HepG2 (cell line): Measurements from ENCODE around the gene CYTH1.

Experiments used
- BRCA1 ChIP-seq: sonication (generic); formaldehyde crosslinking; IDR thresholded peaks from 2 replicates; pipeline ENCODE4 v1.4.0; 2020; ENCODE audit warnings: missing genetic modification reagents
- CBX5 ChIP-seq: sonication (generic); formaldehyde crosslinking; IDR thresholded peaks from 2 replicates; pipeline ENCODE4 v1.4.0; 2020; ENCODE audit warnings: missing genetic modification reagents, borderline replicate concordance
- FOXA1 ChIP-seq, 2 experiments: fragments of 450-650 bp in 1 of 2; sonication (generic) in 1 of 2; formaldehyde crosslinking in 1 of 2; IDR thresholded peaks; 2 replicates each; pipeline versions ENCODE4 v1.4.0 to v1.6.1; 2016 to 2020; ENCODE audit warnings: missing genetic modification reagents in 1 of 2
- FOXK1 ChIP-seq: sonication (generic); formaldehyde crosslinking; IDR thresholded peaks from 2 replicates; pipeline ENCODE4 v1.4.0; 2020; ENCODE audit warnings: low read depth, missing genetic modification reagents, borderline replicate concordance
- HNRNPK ChIP-seq: fragments of 200-400 bp; formaldehyde crosslinking; IDR thresholded peaks from 2 replicates; pipeline ENCODE4 v1.6.1; 2018; ENCODE audit warnings: low read length, low read depth, moderate library complexity, mild to moderate bottlenecking; ENCODE audit not compliant: poor library complexity, severe bottlenecking
- MTF1 ChIP-seq: sonication (generic); formaldehyde crosslinking; IDR thresholded peaks from 2 replicates; pipeline ENCODE4 v1.5.0; 2020; ENCODE audit warnings: missing genetic modification reagents
- POLR2A ChIP-seq, 2 experiments: IDR thresholded peaks; 2 replicates each; pipeline ENCODE4 v1.6.1; 2011; ENCODE audit warnings: low read depth in 2 of 2, low read length in 2 of 2, mild to moderate bottlenecking in 1 of 2, moderate library complexity in 1 of 2; ENCODE audit not compliant: insufficient read depth in 1 of 2
- ZNF337 ChIP-seq: sonication (generic); formaldehyde crosslinking; IDR thresholded peaks from 2 replicates; pipeline ENCODE4 v1.5.1; 2020; ENCODE audit warnings: missing genetic modification reagents, low read depth, mild to moderate bottlenecking, borderline replicate concordance
- TF ChIP-seq, protein P1 (sequence below): IDR thresholded peaks from 2 replicates; pipeline ENCODE4 v1.6.1; 2012; ENCODE audit warnings: inconsistent platforms
- TF ChIP-seq, protein P2 (sequence below): sonication (generic); formaldehyde crosslinking; IDR thresholded peaks from 2 replicates; pipeline ENCODE4 v1.5.0; 2020; ENCODE audit warnings: mild to moderate bottlenecking, missing genetic modification reagents, borderline replicate concordance
- TF ChIP-seq, protein P3 (sequence below): sonication (generic); formaldehyde crosslinking; conservative IDR thresholded peaks from 2 replicates; pipeline ENCODE4 v1.8.0; 2022; ENCODE audit warnings: missing genetic modification reagents
- TF ChIP-seq, protein P4 (sequence below): sonication (generic); formaldehyde crosslinking; IDR thresholded peaks from 2 replicates; pipeline ENCODE4 v1.4.0; 2020; ENCODE audit warnings: missing genetic modification reagents
- TF ChIP-seq, protein P5 (sequence below): sonication (generic); formaldehyde crosslinking; IDR thresholded peaks from 2 replicates; pipeline ENCODE4 v1.4.0; 2020; ENCODE audit warnings: missing genetic modification reagents, borderline replicate concordance
- TF ChIP-seq, protein P6 (sequence below), 2 experiments: IDR thresholded peaks; 2 replicates each; pipeline ENCODE4 v1.6.1; 2011 to 2012; ENCODE audit warnings: low read length in 2 of 2, borderline replicate concordance in 1 of 2, low read depth in 1 of 2, mild to moderate bottlenecking in 1 of 2, moderate library complexity in 1 of 2

DNA sequence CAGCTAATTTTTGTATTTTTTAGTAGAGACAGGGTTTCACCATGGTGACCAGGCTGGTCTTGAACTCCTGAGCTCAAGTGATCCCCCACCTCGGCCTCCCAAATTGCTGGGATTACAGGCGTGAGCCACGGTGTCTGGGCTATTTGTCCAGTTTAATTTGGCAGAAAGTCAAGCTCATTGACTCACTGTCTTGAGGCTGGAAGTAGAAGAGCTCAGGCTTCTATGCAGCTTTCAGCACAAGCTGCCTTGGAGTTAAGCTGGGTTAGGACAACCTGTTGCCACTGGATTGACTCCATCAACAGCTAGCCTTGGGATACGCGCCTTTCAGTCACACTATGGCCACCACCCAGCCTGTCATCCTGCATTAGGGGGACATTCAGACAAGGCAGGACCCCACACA, 128.7 kb downstream of the CYTH1 start:
- TF ChIP-seq CBX5 (no peak), HNRNPK (no peak), FOXA1 (IDR thresholded peaks at IDR 0.05) (no peak), FOXA1 (CRISPR knock-in tag; IDR thresholded peaks at IDR 0.05) (no peak), FOXK1 (CRISPR knock-in tag) (no peak), ZNF337 (no peak), POLR2A (IDR thresholded peaks at IDR 0.05; ENCODE audit: insufficient read depth in 1 of 2, low read depth in 2 of 2, low read length in 2 of 2) (no peak), BRCA1 (no peak), MTF1 (CRISPR knock-in tag) (no peak)
- TF ChIP-seq, protein P1, sequence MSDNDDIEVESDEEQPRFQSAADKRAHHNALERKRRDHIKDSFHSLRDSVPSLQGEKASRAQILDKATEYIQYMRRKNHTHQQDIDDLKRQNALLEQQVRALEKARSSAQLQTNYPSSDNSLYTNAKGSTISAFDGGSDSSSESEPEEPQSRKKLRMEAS = no peak
- TF ChIP-seq, protein P2, sequence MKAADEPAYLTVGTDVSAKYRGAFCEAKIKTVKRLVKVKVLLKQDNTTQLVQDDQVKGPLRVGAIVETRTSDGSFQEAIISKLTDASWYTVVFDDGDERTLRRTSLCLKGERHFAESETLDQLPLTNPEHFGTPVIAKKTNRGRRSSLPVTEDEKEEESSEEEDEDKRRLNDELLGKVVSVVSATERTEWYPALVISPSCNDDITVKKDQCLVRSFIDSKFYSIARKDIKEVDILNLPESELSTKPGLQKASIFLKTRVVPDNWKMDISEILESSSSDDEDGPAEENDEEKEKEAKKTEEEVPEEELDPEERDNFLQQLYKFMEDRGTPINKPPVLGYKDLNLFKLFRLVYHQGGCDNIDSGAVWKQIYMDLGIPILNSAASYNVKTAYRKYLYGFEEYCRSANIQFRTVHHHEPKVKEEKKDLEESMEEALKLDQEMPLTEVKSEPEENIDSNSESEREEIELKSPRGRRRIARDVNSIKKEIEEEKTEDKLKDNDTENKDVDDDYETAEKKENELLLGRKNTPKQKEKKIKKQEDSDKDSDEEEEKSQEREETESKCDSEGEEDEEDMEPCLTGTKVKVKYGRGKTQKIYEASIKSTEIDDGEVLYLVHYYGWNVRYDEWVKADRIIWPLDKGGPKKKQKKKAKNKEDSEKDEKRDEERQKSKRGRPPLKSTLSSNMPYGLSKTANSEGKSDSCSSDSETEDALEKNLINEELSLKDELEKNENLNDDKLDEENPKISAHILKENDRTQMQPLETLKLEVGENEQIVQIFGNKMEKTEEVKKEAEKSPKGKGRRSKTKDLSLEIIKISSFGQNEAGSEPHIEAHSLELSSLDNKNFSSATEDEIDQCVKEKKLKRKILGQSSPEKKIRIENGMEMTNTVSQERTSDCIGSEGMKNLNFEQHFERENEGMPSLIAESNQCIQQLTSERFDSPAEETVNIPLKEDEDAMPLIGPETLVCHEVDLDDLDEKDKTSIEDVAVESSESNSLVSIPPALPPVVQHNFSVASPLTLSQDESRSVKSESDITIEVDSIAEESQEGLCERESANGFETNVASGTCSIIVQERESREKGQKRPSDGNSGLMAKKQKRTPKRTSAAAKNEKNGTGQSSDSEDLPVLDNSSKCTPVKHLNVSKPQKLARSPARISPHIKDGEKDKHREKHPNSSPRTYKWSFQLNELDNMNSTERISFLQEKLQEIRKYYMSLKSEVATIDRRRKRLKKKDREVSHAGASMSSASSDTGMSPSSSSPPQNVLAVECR (CRISPR knock-in tag) = no peak
- TF ChIP-seq, protein P3, sequence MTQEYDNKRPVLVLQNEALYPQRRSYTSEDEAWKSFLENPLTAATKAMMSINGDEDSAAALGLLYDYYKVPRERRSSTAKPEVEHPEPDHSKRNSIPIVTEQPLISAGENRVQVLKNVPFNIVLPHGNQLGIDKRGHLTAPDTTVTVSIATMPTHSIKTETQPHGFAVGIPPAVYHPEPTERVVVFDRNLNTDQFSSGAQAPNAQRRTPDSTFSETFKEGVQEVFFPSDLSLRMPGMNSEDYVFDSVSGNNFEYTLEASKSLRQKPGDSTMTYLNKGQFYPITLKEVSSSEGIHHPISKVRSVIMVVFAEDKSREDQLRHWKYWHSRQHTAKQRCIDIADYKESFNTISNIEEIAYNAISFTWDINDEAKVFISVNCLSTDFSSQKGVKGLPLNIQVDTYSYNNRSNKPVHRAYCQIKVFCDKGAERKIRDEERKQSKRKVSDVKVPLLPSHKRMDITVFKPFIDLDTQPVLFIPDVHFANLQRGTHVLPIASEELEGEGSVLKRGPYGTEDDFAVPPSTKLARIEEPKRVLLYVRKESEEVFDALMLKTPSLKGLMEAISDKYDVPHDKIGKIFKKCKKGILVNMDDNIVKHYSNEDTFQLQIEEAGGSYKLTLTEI (CRISPR knock-in tag) = no peak
- TF ChIP-seq, protein P4, sequence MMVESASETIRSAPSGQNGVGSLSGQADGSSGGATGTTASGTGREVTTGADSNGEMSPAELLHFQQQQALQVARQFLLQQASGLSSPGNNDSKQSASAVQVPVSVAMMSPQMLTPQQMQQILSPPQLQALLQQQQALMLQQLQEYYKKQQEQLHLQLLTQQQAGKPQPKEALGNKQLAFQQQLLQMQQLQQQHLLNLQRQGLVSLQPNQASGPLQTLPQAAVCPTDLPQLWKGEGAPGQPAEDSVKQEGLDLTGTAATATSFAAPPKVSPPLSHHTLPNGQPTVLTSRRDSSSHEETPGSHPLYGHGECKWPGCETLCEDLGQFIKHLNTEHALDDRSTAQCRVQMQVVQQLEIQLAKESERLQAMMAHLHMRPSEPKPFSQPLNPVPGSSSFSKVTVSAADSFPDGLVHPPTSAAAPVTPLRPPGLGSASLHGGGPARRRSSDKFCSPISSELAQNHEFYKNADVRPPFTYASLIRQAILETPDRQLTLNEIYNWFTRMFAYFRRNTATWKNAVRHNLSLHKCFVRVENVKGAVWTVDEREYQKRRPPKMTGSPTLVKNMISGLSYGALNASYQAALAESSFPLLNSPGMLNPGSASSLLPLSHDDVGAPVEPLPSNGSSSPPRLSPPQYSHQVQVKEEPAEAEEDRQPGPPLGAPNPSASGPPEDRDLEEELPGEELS (CRISPR knock-in tag) = no peak
- TF ChIP-seq, protein P5, sequence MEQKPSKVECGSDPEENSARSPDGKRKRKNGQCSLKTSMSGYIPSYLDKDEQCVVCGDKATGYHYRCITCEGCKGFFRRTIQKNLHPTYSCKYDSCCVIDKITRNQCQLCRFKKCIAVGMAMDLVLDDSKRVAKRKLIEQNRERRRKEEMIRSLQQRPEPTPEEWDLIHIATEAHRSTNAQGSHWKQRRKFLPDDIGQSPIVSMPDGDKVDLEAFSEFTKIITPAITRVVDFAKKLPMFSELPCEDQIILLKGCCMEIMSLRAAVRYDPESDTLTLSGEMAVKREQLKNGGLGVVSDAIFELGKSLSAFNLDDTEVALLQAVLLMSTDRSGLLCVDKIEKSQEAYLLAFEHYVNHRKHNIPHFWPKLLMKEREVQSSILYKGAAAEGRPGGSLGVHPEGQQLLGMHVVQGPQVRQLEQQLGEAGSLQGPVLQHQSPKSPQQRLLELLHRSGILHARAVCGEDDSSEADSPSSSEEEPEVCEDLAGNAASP (CRISPR knock-in tag) = no peak
- TF ChIP-seq, protein P6, sequence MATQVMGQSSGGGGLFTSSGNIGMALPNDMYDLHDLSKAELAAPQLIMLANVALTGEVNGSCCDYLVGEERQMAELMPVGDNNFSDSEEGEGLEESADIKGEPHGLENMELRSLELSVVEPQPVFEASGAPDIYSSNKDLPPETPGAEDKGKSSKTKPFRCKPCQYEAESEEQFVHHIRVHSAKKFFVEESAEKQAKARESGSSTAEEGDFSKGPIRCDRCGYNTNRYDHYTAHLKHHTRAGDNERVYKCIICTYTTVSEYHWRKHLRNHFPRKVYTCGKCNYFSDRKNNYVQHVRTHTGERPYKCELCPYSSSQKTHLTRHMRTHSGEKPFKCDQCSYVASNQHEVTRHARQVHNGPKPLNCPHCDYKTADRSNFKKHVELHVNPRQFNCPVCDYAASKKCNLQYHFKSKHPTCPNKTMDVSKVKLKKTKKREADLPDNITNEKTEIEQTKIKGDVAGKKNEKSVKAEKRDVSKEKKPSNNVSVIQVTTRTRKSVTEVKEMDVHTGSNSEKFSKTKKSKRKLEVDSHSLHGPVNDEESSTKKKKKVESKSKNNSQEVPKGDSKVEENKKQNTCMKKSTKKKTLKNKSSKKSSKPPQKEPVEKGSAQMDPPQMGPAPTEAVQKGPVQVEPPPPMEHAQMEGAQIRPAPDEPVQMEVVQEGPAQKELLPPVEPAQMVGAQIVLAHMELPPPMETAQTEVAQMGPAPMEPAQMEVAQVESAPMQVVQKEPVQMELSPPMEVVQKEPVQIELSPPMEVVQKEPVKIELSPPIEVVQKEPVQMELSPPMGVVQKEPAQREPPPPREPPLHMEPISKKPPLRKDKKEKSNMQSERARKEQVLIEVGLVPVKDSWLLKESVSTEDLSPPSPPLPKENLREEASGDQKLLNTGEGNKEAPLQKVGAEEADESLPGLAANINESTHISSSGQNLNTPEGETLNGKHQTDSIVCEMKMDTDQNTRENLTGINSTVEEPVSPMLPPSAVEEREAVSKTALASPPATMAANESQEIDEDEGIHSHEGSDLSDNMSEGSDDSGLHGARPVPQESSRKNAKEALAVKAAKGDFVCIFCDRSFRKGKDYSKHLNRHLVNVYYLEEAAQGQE (IDR thresholded peaks at IDR 0.05; ENCODE audit: borderline replicate concordance in 1 of 2, low read depth in 1 of 2, low read length in 2 of 2) = no peak
